GM12878 (cell line): ENCODE measurements around the gene ACP4. TPM values are rescaled to one million over a fixed set of nuclear protein-coding genes. Genes with fewer than 3 reads are reported as not detected.

Experiments
- ATAC-seq: fragments of 200-7000 bp; cut with Tn5 transposase; 3 replicates; pipeline ENCODE4 v1.9.1; 2020; ENCODE audit warnings: mild to moderate bottlenecking, moderate library complexity
- BruUV-seq: library from RNA; stranded (reverse); fragments of 400-500 nt; replicated peaks from 2 replicates; lab custom pipeline; 2021; lab: Mats Ljungman, UMichigan
- CTCF ChIA-PET: fragments of 300-600 bp; sonication (Branson Sonifier 250); formaldehyde crosslinking; extraction: SDS; loops from one replicate; lab custom pipeline; 2021; ENCODE audit warnings: inconsistent platforms; lab: Yijun Ruan, JAX
- POLR2A ChIA-PET: fragments of 350-600 bp; formaldehyde crosslinking; extraction: SDS; loops from one replicate; lab custom pipeline; 2021; ENCODE audit warnings: inconsistent platforms; lab: Charles Lee
- RAD21 ChIA-PET: fragments of 300-600 bp; sonication (Branson Sonifier 250); formaldehyde crosslinking; loops from one replicate; lab custom pipeline; 2023; ENCODE audit warnings: antibody characterized with exemption; ENCODE audit not compliant: unreplicated experiment; lab: Charles Lee
- SMC1A ChIA-PET: fragments of 300-600 bp; sonication (Branson Sonifier 250); formaldehyde crosslinking; loops from one replicate; lab custom pipeline; 2023; ENCODE audit not compliant: unreplicated experiment, uncharacterized antibody; lab: Charles Lee
- DNase-seq: peaks from one replicate; pipeline ENCODE4 v3.0.0-alpha.2; 2011; ENCODE audit warnings: low read depth, low spot score
- FAIRE-seq: peaks from 3 replicates; lab custom pipeline; 2011; peaks lifted over from hg19 to GRCh38; lab: Jason Lieb, UNC
- H2AFZ ChIP-seq: 2 replicates; pipeline ENCODE4 v1.6.0; 2011; ENCODE audit warnings: low read depth, low read length, control low read depth; ENCODE audit not compliant: control insufficient read depth
- H3K27ac ChIP-seq: 2 replicates; pipeline ENCODE4 v1.5.1; 2011; ENCODE audit warnings: control low read depth; ENCODE audit not compliant: control insufficient read depth, insufficient read depth
- H3K27me3 ChIP-seq, 2 experiments: replicated peaks in 1 of 2; 2 replicates each; pipeline versions ENCODE4 v1.6.0 to v1.6.1; 2011; ENCODE audit warnings: low read length in 1 of 2; ENCODE audit not compliant: control insufficient read depth in 2 of 2, insufficient read depth in 2 of 2
- H3K36me3 ChIP-seq, 2 experiments: 2 replicates each; pipeline ENCODE4 v1.5.1; 2011; ENCODE audit warnings: low read length in 1 of 2; ENCODE audit not compliant: control insufficient read depth in 2 of 2, insufficient read depth in 2 of 2
- H3K4me1 ChIP-seq: 2 replicates; pipeline ENCODE4 v1.6.1; 2011; ENCODE audit warnings: mild to moderate bottlenecking, low read length, moderate library complexity, mixed read lengths; ENCODE audit not compliant: control insufficient read depth, insufficient read depth
- H3K4me2 ChIP-seq: 2 replicates; pipeline ENCODE4 v1.6.0; 2011; ENCODE audit warnings: control low read depth; ENCODE audit not compliant: control insufficient read depth, insufficient read depth
- H3K4me3 ChIP-seq: fragments of 200-600 bp; sonication (generic); 2 replicates; pipeline ENCODE4 v1.5.1; 2016
- H3K79me2 ChIP-seq: 2 replicates; pipeline ENCODE4 v1.6.0; 2011; ENCODE audit warnings: low read length; ENCODE audit not compliant: control insufficient read depth, insufficient read depth
- H3K9ac ChIP-seq: 2 replicates; pipeline ENCODE4 v1.8.0; 2011; ENCODE audit warnings: low read length, control low read depth, mixed read lengths; ENCODE audit not compliant: control insufficient read depth, insufficient read depth
- H3K9me3 ChIP-seq: replicated peaks from 3 replicates; pipeline ENCODE4 v1.5.1; 2011; ENCODE audit warnings: mild to moderate bottlenecking, low read length; ENCODE audit not compliant: control insufficient read depth, insufficient read depth
- H4K20me1 ChIP-seq: 2 replicates; pipeline ENCODE4 v1.6.0; 2011; ENCODE audit not compliant: control insufficient read depth, insufficient read depth
- BCL11A ChIP-seq: IDR thresholded peaks from 2 replicates; pipeline ENCODE4 v1.6.1; 2011; ENCODE audit warnings: low read depth, low read length
- GATAD2B ChIP-seq: fragments of 450-650 bp; conservative IDR thresholded peaks from 2 replicates; pipeline ENCODE4 v1.6.1; 2017; ENCODE audit warnings: low read depth, mild to moderate bottlenecking, moderate library complexity
- IKZF1 ChIP-seq: fragments of 450-650 bp; conservative IDR thresholded peaks from 2 replicates; pipeline ENCODE4 v1.6.1; 2017; ENCODE audit warnings: antibody characterized with exemption, mild to moderate bottlenecking
- IRF4 ChIP-seq: IDR thresholded peaks from 2 replicates; pipeline ENCODE4 v1.6.1; 2011; ENCODE audit warnings: low read depth, low read length
- MEF2B ChIP-seq: fragments of 450-650 bp; IDR thresholded peaks from 2 replicates; pipeline ENCODE4 v1.6.1; 2018; ENCODE audit warnings: mild to moderate bottlenecking, moderate library complexity; ENCODE audit not compliant: partially characterized antibody, poor library complexity, severe bottlenecking
- MTA2 ChIP-seq: fragments of 450-650 bp; IDR thresholded peaks from 2 replicates; pipeline ENCODE4 v1.6.1; 2016; ENCODE audit warnings: low read depth, mild to moderate bottlenecking, moderate library complexity
- NFYA ChIP-seq: IDR thresholded peaks from 2 replicates; pipeline ENCODE4 v1.6.1; 2011; ENCODE audit warnings: low read depth, mild to moderate bottlenecking, low read length, improper control_type of control experiment, borderline replicate concordance
- RBBP5 ChIP-seq: fragments of 200-600 bp; sonication (generic); conservative IDR thresholded peaks from 2 replicates; pipeline ENCODE4 v1.6.1; 2016
- SMAD5 ChIP-seq: IDR thresholded peaks from 2 replicates; pipeline ENCODE4 v1.6.1; 2016; ENCODE audit warnings: antibody characterized with exemption, low read depth
- SMARCA5 ChIP-seq: fragments of 450-650 bp; IDR thresholded peaks from 2 replicates; pipeline ENCODE4 v1.6.1; 2017; ENCODE audit warnings: mild to moderate bottlenecking
- SREBF2 ChIP-seq: IDR thresholded peaks from 2 replicates; pipeline ENCODE4 v1.6.1; 2012; ENCODE audit warnings: mild to moderate bottlenecking, low read length
- ZNF274 ChIP-seq: IDR thresholded peaks from one replicate; pipeline ENCODE4 v1.8.0; 2011; ENCODE audit not compliant: insufficient read length, insufficient read depth
- WGBS: methylation state at CpG from one replicate; pipeline ENCODE4 v1.1.6; 2016; ENCODE audit warnings: low lambda C conversion rate; ENCODE audit not compliant: insufficient replicate concordance, insufficient coverage; ENCODE audit errors: missing lambda C conversion rate; 5-methylcytosine and 5-hydroxymethylcytosine counted together
- in situ Hi-C: fragments of 300-500 bp; cut with MboI; formaldehyde crosslinking; loops from 9 replicates; pipeline ENCODE4 v1.14.3; 2018; ENCODE audit warnings: mixed read lengths
- intact Hi-C: fragments of 100-400 bp; cut with micrococcal nuclease; formaldehyde crosslinking; loops from one replicate; pipeline ENCODE4 v1.14.2; 2022; ENCODE audit not compliant: unreplicated experiment
- polyA plus RNA-seq, 11 experiments: library from polyadenylated mRNA; depleted of rRNA in 4 of 11; unstranded in 6 of 11; stranded (reverse) in 5 of 11; fragments of >200 nt; fragmentation: Nextera tagmentation in 4 of 11; fragmentation: Illumina TruSeq in 1 of 11; extraction: Ambion mirVana in 4 of 11; extraction: Trizol in 1 of 11; gene quantifications; 1 replicate in 1 of 11; 2 replicates in 10 of 11; pipeline versions ENCODE4 v1.2.1 to v1.2.3, GENCODE V29; 2011 to 2016; ENCODE audit warnings: inconsistent platforms in 2 of 11, missing spikeins in 2 of 11, low read depth in 1 of 11
- total RNA-seq, 4 experiments: library from RNA; depleted of rRNA in 3 of 4; stranded (reverse); fragments of >200 nt in 3 of 4; fragmentation: Illumina TruSeq in 1 of 4; extraction: Trizol in 1 of 4; gene quantifications; 2 replicates each; pipeline versions ENCODE4 v1.2.1 to v1.2.3, GENCODE V29; 2013 to 2021
- TF ChIP-seq, protein P1 (sequence below): fragments of 450-650 bp; IDR thresholded peaks from 2 replicates; pipeline ENCODE4 v1.6.1; 2016; ENCODE audit warnings: mild to moderate bottlenecking
- TF ChIP-seq, protein P2 (sequence below): fragments of 450-650 bp; IDR thresholded peaks from 2 replicates; pipeline ENCODE4 v1.6.1; 2017; ENCODE audit warnings: mild to moderate bottlenecking, moderate library complexity

Gene ACP4
- total and polyA plus RNA-seq, 10 of the 15 experiments (the other 5 are each of a cell fraction or from before 2014, with no cell fraction given) = not detected

DNA sequence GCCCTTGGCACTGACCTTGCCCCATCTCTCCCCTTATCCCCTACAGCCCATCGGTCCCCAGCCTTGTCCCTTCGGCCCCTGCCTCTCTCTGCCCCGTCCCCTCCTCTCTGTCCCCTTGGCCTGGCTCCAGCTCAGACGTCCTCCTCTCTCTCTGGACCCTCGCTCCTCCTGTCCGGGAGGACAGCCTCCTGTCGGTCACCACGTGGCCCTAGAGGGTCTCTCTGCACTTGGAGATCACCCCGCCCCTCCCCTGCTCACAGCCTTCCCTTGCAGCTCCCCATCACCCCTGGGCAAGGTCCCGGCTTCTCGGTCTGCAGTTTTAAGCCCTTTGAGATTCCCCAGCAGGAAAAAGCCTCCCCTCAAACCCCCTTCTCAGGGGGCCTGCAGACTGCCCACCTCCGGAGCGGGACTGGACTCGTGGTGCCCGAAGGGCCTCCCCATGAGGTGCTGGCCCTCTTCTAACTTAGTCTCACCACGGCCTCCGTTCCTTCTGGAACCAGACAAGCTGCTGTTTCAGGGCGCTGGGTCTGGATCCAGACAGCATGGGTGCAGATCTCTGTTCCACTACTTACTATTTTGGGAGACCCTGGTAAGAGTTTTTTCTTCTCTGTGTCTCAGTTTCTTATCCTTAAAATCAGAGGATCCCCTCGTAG is 46.5 kb downstream of the ACP4 start (continued):
- TF ChIP-seq, protein P1, sequence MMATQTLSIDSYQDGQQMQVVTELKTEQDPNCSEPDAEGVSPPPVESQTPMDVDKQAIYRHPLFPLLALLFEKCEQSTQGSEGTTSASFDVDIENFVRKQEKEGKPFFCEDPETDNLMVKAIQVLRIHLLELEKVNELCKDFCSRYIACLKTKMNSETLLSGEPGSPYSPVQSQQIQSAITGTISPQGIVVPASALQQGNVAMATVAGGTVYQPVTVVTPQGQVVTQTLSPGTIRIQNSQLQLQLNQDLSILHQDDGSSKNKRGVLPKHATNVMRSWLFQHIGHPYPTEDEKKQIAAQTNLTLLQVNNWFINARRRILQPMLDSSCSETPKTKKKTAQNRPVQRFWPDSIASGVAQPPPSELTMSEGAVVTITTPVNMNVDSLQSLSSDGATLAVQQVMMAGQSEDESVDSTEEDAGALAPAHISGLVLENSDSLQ = no peak
- no peak for TF ChIP-seq ZNF274
- no peak for TF ChIP-seq SREBF2
- no peak for TF ChIP-seq RBBP5
- no peak for TF ChIP-seq MTA2
- TF ChIP-seq IRF4 = no peak

DNA sequence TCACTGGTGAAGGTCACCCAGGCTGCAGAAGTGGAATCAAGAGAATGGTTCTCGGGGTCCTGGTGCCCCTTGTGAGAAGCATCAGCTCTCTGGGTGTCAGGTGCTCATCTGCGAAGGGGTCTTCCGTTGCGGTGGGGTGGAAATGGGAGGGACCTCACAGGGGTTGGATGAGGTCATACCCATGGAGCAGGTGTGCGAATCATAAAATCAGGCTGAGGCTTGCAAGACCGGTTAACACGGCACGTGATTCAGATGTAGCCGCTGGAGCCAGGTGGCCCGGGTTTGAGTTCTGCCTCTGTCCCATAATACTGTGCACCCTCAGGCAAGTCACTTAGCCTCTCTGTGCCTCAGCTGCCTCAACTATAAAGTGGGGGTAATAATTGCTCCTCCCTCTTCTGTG is 47.1 kb downstream of the ACP4 start:
- intact Hi-C loops (loop anchor here (5.0 kb wide), 1 partner anchor 60 kb away; no protein-coding TSS in a partner anchor), in situ Hi-C loops (no loop called here)
- no TSS peak for BruUV-seq
- Histone ChIP-seq H3K27ac (no peak overlapping the region), H3K27me3 (no peaks in the 10 kb centered on the region), H3K4me1 (peaks cover 5% of the 10 kb centered on the region; the same call in 1 of the 2 replicates), H2AFZ (no peak overlapping the region), H3K79me2 (no peaks in the 10 kb centered on the region), H3K9ac (no peak overlapping the region), H4K20me1 (no peaks in the 10 kb centered on the region), H3K9me3 (no peaks in the 10 kb centered on the region; the same call in 2 of the 3 replicates), H3K36me3 (no peaks in the 10 kb centered on the region), H3K4me3 (no peak overlapping the region), H3K4me2 (no peak overlapping the region)
- CTCF ChIA-PET = interaction anchor here (0.7 to 2.6 kb wide), 4 partner anchors 8 to 359 kb away, joined by 3 to 8 read pairs (median 4); no protein-coding TSS in a partner anchor
- POLR2A ChIA-PET = interaction anchor here (1.2 kb wide), 1 partner anchor 60 kb away, joined by 4 read pairs; no protein-coding TSS in a partner anchor
- FAIRE-seq = no peak
- 83% methylated on average over 10 of the region's 10 CpGs for WGBS
- TF ChIP-seq GATAD2B = no peak
- no peak for TF ChIP-seq SMAD5
- TF ChIP-seq NFYA = no peak
- no peak for TF ChIP-seq MEF2B
- TF ChIP-seq BCL11A = no peak
- TF ChIP-seq SMARCA5 = no peak
- no peak for TF ChIP-seq IKZF1
- TF ChIP-seq, protein P2, sequence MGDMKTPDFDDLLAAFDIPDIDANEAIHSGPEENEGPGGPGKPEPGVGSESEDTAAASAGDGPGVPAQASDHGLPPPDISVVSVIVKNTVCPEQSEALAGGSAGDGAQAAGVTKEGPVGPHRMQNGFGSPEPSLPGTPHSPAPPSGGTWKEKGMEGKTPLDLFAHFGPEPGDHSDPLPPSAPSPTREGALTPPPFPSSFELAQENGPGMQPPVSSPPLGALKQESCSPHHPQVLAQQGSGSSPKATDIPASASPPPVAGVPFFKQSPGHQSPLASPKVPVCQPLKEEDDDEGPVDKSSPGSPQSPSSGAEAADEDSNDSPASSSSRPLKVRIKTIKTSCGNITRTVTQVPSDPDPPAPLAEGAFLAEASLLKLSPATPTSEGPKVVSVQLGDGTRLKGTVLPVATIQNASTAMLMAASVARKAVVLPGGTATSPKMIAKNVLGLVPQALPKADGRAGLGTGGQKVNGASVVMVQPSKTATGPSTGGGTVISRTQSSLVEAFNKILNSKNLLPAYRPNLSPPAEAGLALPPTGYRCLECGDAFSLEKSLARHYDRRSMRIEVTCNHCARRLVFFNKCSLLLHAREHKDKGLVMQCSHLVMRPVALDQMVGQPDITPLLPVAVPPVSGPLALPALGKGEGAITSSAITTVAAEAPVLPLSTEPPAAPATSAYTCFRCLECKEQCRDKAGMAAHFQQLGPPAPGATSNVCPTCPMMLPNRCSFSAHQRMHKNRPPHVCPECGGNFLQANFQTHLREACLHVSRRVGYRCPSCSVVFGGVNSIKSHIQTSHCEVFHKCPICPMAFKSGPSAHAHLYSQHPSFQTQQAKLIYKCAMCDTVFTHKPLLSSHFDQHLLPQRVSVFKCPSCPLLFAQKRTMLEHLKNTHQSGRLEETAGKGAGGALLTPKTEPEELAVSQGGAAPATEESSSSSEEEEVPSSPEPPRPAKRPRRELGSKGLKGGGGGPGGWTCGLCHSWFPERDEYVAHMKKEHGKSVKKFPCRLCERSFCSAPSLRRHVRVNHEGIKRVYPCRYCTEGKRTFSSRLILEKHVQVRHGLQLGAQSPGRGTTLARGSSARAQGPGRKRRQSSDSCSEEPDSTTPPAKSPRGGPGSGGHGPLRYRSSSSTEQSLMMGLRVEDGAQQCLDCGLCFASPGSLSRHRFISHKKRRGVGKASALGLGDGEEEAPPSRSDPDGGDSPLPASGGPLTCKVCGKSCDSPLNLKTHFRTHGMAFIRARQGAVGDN = no peak
- DNase-seq = no peak
- no peak for ATAC-seq
- SMC1A ChIA-PET = interaction anchor here (0.6 to 4.6 kb wide), 5 partner anchors 17 to 485 kb away, joined by 3 to 37 read pairs (median 4); no protein-coding TSS in a partner anchor
- RAD21 ChIA-PET = interaction anchor here (1.9 to 4.6 kb wide), 2 partner anchors 17 to 84 kb away, joined by 7 to 41 read pairs; no protein-coding TSS in a partner anchor
